Prostate gland (tissue), 2 donors: ENCODE results near the gene PPP1R2.

Experiments
- CTCF ChIP-seq, 4 experiments: fragments of 200-600 bp in 2 of 4; fragments of 450-650 bp in 2 of 4; sonication (generic) in 2 of 4; IDR thresholded peaks; 1 replicate in 3 of 4; 2 replicates in 1 of 4; pipeline ENCODE4 v1.5.1; 2016 to 2019; ENCODE audit warnings: antibody characterized with exemption in 4 of 4, mild to moderate bottlenecking in 2 of 4, moderate library complexity in 2 of 4
- POLR2AphosphoS5 ChIP-seq: sonication (generic); formaldehyde crosslinking; IDR thresholded peaks from one replicate; pipeline ENCODE4 v1.6.1; 2017; ENCODE audit warnings: antibody characterized with exemption

- TF ChIP-seq CTCF (IDR thresholded peaks at IDR 0.05) = no peak
- TF ChIP-seq POLR2AphosphoS5 = no peak
Observed at GRCh38 chr3:195571361-195571760, 28.2 kb upstream of the PPP1R2 start.
